ENCODE results near the gene SPINK13.

- TF ChIP-seq XRCC5 (optimal IDR thresholded peaks at IDR 0.05; ENCODE audit: low read length) (no peak), ZNF326 (CRISPR knock-in tag; IDR thresholded peaks at IDR 0.05; ENCODE audit: borderline replicate concordance) (no peak), ZNF691 (CRISPR knock-in tag; IDR thresholded peaks at IDR 0.05; ENCODE audit: borderline replicate concordance, low read depth) (no peak), ZBTB33 (CRISPR knock-in tag; IDR thresholded peaks at IDR 0.05) (no peak), JUNB (CRISPR knock-in tag; IDR thresholded peaks at IDR 0.05; ENCODE audit: borderline replicate concordance) (no peak)
Measured at GRCh38 chr5:148224117-148224742, 44.4 kb upstream of the SPINK13 start.

Data from HepG2 (cell line).